Natural killer cell (primary cell): ENCODE measurements around the gene RBM38. TPM values are rescaled to one million over a fixed set of nuclear protein-coding genes. Genes with fewer than 3 reads are reported as not detected.

Experiments used
- ATAC-seq, 3 donors: fragments of 150-1000 bp in 2 of 3; fragments of 200-7000 bp in 1 of 3; cut with Tn5 transposase; 1 replicate in 1 of 3; 2 replicates in 2 of 3; pipeline ENCODE4 v1.10.0; 2021; ENCODE audit warnings: mild to moderate bottlenecking in 2 of 3, moderate library complexity in 2 of 3
- DNase-seq, 2 donors: peaks; one replicate each; pipeline versions ENCODE4 v3.0.0 to v3.0.0-alpha.2; 2013 to 2021; ENCODE audit warnings: mixed read lengths in 1 of 2
- H3K27ac ChIP-seq: one replicate; pipeline ENCODE4 v1.5.1; 2013; ENCODE audit warnings: mild to moderate bottlenecking, low read length
- H3K27me3 ChIP-seq: one replicate; pipeline ENCODE4 v1.6.1; 2013; ENCODE audit warnings: low read length; ENCODE audit not compliant: control insufficient read depth, insufficient read depth
- H3K36me3 ChIP-seq: one replicate; pipeline ENCODE4 v1.6.1; 2013; ENCODE audit warnings: low read length; ENCODE audit not compliant: control insufficient read depth, insufficient read depth
- H3K4me1 ChIP-seq: one replicate; pipeline ENCODE4 v1.6.1; 2013; ENCODE audit warnings: low read length; ENCODE audit not compliant: control insufficient read depth, insufficient read depth
- H3K4me3 ChIP-seq: one replicate; pipeline ENCODE4 v1.5.1; 2013; ENCODE audit warnings: low read length
- H3K9me3 ChIP-seq: one replicate; pipeline ENCODE4 v1.6.1; 2013; ENCODE audit warnings: low read length; ENCODE audit not compliant: control insufficient read depth, insufficient read depth
- H3K27ac Mint-ChIP-seq, 2 donors: one replicate each; pipeline ENCODE4 v1.8.0; 2022; ENCODE audit warnings: mild to moderate bottlenecking in 2 of 2, mixed read lengths in 2 of 2, moderate library complexity in 1 of 2
- H3K27me3 Mint-ChIP-seq, 2 donors: one replicate each; pipeline ENCODE4 v1.8.0; 2022; ENCODE audit warnings: low read depth in 2 of 2, mixed read lengths in 2 of 2
- H3K36me3 Mint-ChIP-seq: one replicate; pipeline ENCODE4 v1.8.0; 2022; ENCODE audit warnings: mixed read lengths
- H3K4me1 Mint-ChIP-seq, 2 donors: one replicate each; pipeline ENCODE4 v1.8.0; 2022; ENCODE audit warnings: mixed read lengths in 2 of 2
- H3K4me3 Mint-ChIP-seq: one replicate; pipeline ENCODE4 v1.8.0; 2022; ENCODE audit warnings: mild to moderate bottlenecking, moderate library complexity, mixed read lengths
- H3K9me3 Mint-ChIP-seq, 2 donors: one replicate each; pipeline ENCODE4 v1.8.0; 2022; ENCODE audit warnings: mixed read lengths in 2 of 2
- CTCF ChIP-seq: fragments of 200-600 bp; IDR thresholded peaks from one replicate; pipeline ENCODE4 v1.8.0; 2022; ENCODE audit warnings: antibody characterized with exemption
- WGBS: methylation state at CpG from one replicate; pipeline ENCODE4 v1.1.7; 2013; ENCODE audit warnings: missing lambda C conversion rate; ENCODE audit not compliant: insufficient coverage; 5-methylcytosine and 5-hydroxymethylcytosine counted together
- intact Hi-C: fragments of 100-400 bp; cut with micrococcal nuclease; formaldehyde crosslinking; loops from one replicate; pipeline ENCODE4 v1.14.2; 2022
- total RNA-seq, 4 donors: library from RNA; stranded (reverse); fragments of 120-200 nt in 1 of 4; gene quantifications; one replicate each; pipeline versions ENCODE4 v1.2.3 to v1.2.4, GENCODE V29; 2013 to 2022

Gene RBM38
- total RNA-seq, 3 donors from 2014 or later (not counting 1 experiment from before 2014, with no cell fraction given) = 217 to 392 (median 264) TPM

GRCh38 chr20:57402206-57403125 is 11.3 kb downstream of the RBM38 start:
- Mint-ChIP-seq H3K9me3 (no peaks in the 10 kb centered on the region), H3K4me3 (peak overlapping the region; percentile 86), H3K27me3 (no peaks in the 10 kb centered on the region), H3K27ac (peak overlapping the region; percentile 95 to 97), H3K36me3 (no peaks in the 10 kb centered on the region), H3K4me1 (peaks cover 67 to 90% of the 10 kb centered on the region in 2 donors)
- Histone ChIP-seq H3K4me1 (peaks cover 98% of the 10 kb centered on the region), H3K36me3 (peaks cover 76% of the 10 kb centered on the region), H3K4me3 (no peak overlapping the region), H3K27me3 (no peaks in the 10 kb centered on the region), H3K9me3 (no peaks in the 10 kb centered on the region), H3K27ac (no peak overlapping the region)
- DNase-seq = no peak
- ATAC-seq = no peak
- 89% methylated on average over 32 of the region's 32 CpGs for WGBS
- intact Hi-C loops = no loop called here
- TF ChIP-seq CTCF = no peak

GRCh38 chr20:57403216-57403615 is 12.0 kb downstream of the RBM38 start:
- no peak for TF ChIP-seq CTCF
- no peaks in the 10 kb centered on the region for H3K27me3 Mint-ChIP-seq
- ATAC-seq = no peak
- no peaks in the 10 kb centered on the region for H3K27me3 ChIP-seq
- no peak for DNase-seq
- WGBS = 74% methylated on average over 10 of the region's 10 CpGs
- peaks cover 98% of the 10 kb centered on the region for H3K4me1 ChIP-seq
- H3K4me1 Mint-ChIP-seq = peaks cover 67 to 90% of the 10 kb centered on the region in 2 donors
- no peaks in the 10 kb centered on the region for H3K9me3 ChIP-seq
- peaks cover 82% of the 10 kb centered on the region for H3K36me3 ChIP-seq
- intact Hi-C loops = no loop called here
- no peaks in the 10 kb centered on the region for H3K9me3 Mint-ChIP-seq
- no peak overlapping the region for H3K4me3 ChIP-seq
- no peak overlapping the region for H3K27ac ChIP-seq
- no peaks in the 10 kb centered on the region for H3K36me3 Mint-ChIP-seq
- H3K27ac Mint-ChIP-seq = peak overlapping the region; percentile 95 to 97
- peak overlapping the region; percentile 56 for H3K4me3 Mint-ChIP-seq

GRCh38 chr20:57404006-57404405 is 12.8 kb downstream of the RBM38 start:
- no peaks in the 10 kb centered on the region for H3K36me3 Mint-ChIP-seq
- peak overlapping the region; percentile 78 to 97 for H3K27ac Mint-ChIP-seq
- WGBS = 92% methylated on average over 11 of the region's 11 CpGs
- H3K4me3 Mint-ChIP-seq = no peak overlapping the region
- H3K36me3 ChIP-seq = peaks cover 90% of the 10 kb centered on the region
- no peak overlapping the region for H3K27ac ChIP-seq
- intact Hi-C loops = no loop called here
- no peak overlapping the region for H3K4me3 ChIP-seq
- peaks cover 61 to 90% of the 10 kb centered on the region in 2 donors for H3K4me1 Mint-ChIP-seq
- ATAC-seq = no peak
- no peak for TF ChIP-seq CTCF
- H3K27me3 Mint-ChIP-seq = no peaks in the 10 kb centered on the region
- no peaks in the 10 kb centered on the region for H3K9me3 Mint-ChIP-seq
- DNase-seq = no peak
- peaks cover 97% of the 10 kb centered on the region for H3K4me1 ChIP-seq
- no peaks in the 10 kb centered on the region for H3K27me3 ChIP-seq
- H3K9me3 ChIP-seq = no peaks in the 10 kb centered on the region
